HG03139 (cell line): Measurements from ENCODE around the gene SLC35G2.
"Not testable (repeated sequence)": the region's sequence is repeated elsewhere in the genome, so short reads cannot be mapped to it uniquely, and the experiment has no call there.

Source experiments
- ATAC-seq: cut with Tn5 transposase; IDR thresholded peaks from one replicate; pipeline ENCODE4 v1.9.1; 2021; ENCODE audit not compliant: unreplicated experiment

The SLC35G2 gene

GRCh38 chr3:136818769-136819391 lies at the start of gene SLC35G2:
SLC35G2 (plus strand) TSS chr3:136819126; CDS start chr3:136854461, 35,335 bp downstream.
- ATAC-seq = no peak

DNA sequence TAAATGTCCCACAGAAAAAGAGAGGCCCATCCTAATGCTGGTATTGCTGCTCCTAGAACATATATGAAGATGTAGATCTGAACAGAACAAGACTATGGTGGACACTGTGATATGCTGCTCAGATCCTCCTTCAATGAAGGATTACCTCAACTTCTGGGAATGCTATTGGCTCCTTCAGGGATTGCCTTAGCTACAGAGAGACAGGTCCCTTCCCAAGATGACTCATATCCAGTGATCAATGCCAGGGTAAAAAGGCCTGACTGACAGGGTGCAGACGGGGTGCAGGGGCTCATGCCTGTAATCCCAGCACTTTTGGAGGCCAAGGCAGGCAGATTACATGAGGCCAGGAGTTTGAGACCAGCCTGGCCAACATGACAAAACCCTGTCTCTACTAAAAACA lies 46.2 kb upstream of the SLC35G2 start:
- no peak for ATAC-seq

GRCh38 chr3:136778865-136779264 lies 40.1 kb upstream of the SLC35G2 start:
- ATAC-seq = no peak

DNA sequence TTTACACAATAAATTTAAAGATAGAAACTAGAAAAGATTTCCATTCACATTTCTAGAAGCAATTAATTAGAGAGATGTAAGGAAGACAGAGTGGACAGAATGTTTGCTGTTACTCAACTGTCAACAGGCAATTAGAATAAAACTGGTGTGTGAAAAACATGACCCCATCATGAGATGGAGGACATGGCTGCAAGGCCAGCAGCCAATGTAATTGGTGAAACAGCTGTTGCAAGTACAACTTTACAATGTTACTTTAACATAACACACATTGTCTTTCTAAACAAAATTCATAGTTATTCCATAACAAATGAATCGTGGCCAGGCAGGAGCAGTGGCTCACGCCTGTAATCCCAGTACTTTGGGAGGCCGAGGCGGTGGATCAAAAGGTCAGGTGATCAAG lies 38.2 kb upstream of the SLC35G2 start:
- no peak for ATAC-seq

GRCh38 chr3:136783708-136784191 lies 35.2 kb upstream of the SLC35G2 start:
- no peak for ATAC-seq

GRCh38 chr3:136787349-136787748 lies 31.6 kb upstream of the SLC35G2 start:
- ATAC-seq = peak; percentile 78

- no peak for ATAC-seq
Observed at GRCh38 chr3:136788154-136788553, 30.8 kb upstream of the SLC35G2 start.

DNA sequence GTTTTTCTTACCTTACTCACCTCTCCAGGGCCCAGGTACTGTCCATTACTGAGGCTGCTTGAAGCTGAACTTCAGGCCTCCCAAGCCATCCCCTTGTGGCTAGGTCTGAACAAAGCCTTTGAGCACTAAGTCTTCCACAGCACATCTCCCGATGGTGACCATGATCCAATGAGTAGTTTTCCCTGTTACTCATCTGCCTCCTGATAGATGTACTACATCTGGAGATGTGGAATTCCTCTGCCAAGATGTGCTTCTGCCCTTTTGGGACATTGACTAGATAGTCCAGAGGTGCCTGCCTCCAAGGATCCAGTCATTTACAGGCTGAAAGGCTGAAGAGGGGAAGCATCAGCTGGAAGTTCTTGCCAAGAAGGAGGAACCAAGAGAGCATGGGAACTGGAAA lies 28.9 kb upstream of the SLC35G2 start:
- ATAC-seq = no peak

GRCh38 chr3:136790786-136791185 lies 28.1 kb upstream of the SLC35G2 start:
- no peak for ATAC-seq

DNA sequence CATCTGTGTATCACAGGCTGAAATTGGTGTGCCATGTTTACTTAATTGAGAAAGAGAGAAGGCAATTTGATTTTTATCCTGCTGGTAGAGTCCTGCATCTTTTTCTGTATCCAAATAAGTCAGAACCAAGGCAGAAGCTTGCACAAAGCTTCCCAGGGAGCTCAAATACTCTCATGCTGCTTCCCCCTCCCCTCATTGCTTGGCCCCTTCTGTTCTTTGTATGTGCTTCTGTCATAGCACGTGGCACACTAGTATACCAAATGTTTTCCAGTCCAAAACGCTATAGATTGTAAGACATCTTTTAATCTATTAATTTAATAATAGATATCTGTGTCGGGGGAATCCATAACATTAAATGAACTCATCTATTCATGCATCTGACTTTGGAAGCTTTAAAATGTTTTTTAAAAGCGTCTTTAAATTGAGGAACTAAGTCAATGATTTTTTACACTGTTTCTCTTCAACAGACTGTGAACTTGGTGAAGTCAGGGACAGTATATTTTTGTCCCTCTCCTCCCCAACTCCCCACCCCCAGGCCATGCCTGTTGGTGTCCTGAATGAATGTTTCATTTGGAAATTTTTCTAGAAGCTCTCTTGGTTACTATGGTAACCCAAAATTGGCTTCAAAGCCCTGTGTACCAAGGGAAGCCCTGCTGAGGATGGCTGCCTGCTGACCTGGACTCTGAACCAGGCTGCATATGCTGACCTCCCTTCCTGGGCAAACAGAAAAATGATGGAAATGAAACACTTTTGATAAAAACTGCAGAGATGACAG lies 26.2 kb upstream of the SLC35G2 start:
- ATAC-seq = no peak

DNA sequence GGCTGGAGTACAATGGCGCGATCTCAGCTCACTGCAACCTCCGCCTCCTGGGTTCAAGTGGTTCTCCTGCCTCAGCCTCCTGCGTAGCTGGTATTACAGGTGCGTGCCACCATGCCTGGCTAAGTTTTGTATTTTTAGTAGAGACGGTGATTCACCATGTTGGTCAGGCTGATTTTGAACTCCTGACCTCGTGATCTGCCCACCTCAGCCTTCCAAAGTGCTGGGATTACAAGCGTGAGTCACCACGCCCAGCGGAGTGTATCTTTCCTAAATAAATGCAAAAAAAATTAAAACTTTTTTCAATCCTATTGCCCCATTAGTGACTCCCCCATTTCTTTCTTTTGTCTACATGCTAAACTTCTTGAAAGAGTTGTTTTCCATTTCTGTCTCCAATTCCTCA lies 17.8 kb upstream of the SLC35G2 start:
- ATAC-seq = not testable (repeated sequence)

GRCh38 chr3:136802481-136802996 lies 16.4 kb upstream of the SLC35G2 start:
- ATAC-seq = no peak

DNA sequence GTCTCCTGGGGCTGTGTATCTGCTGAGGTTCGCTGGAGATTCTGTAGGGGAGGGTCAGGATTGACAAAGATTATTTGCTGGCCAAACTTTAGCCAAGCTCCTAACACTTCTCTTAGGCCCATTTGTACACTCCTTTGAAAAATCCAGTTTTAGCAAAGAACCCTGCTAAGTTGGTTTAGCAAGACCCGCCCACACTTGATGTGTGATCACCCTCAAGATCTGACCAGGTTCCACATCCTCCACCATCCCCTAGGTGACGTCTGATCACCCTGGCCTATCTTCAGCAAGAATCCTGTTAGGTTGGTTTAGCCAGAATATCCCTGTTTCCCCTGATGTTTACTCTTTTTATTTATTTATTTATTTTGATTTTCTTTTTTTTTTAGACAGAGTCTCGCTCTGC lies 14.8 kb upstream of the SLC35G2 start:
- ATAC-seq = no peak

DNA sequence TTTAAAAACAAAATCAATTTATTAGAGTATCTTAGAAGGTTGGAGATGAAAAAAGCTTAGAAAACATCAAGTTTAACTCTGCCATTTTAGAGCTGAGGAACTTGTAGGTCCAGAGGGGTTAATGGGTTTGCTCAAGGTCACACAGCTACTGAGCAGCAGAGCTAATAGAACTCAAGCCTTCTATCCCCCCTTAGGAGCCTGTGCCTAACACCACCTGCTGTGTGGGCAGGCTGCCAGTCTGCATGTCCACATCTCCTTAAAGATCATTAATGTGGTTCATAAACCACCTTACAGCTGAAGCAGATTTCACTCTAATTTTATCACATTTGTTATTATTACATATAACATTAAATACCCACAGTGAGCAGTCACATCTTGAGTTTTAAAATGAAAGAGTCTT lies 14.1 kb upstream of the SLC35G2 start:
- no peak for ATAC-seq

DNA sequence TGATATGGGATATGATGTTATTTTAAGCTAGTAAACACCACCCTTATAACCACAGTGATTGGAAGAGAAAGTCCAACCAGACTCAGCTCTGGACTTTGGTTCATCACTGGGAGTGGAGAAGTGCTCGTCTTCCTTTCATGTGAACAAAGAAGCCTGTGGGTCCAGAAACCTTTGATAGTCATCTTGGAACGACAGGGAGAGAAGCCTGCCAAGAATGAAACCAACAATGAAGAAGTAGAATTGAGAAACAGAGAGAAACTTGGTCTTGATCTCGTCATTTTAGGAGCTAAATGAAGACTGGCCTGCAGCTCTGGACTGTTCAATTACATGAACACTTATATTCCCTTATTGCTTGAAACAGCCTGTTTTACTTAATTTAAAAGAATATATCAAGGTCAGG lies 13.1 kb upstream of the SLC35G2 start:
- no peak for ATAC-seq

GRCh38 chr3:136811701-136812100 lies 7.2 kb upstream of the SLC35G2 start:
- no peak for ATAC-seq

GRCh38 chr3:136817448-136817847 lies 1.5 kb upstream of the SLC35G2 start:
- ATAC-seq = no peak

- ATAC-seq = no peak
Observed at GRCh38 chr3:136818191-136818768, 646 bp upstream of the SLC35G2 start.

DNA sequence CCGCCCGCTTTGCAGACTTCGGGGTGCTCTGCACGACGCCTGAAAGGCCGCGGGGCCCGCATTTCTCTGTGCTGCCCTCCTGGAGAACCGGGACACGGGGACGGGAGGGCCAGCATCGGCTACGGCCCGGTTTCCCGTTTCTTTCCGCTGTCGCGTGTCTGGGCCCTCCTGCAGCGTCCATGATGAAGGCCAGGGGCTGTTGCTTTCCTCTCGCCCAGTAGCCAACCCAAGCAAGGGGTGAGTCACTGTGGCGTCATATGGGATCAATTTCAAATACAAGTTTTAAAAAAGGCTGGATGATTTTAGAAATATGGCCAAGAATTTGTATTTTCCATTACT lies 435 bp downstream of the SLC35G2 start:
- no peak for ATAC-seq

DNA sequence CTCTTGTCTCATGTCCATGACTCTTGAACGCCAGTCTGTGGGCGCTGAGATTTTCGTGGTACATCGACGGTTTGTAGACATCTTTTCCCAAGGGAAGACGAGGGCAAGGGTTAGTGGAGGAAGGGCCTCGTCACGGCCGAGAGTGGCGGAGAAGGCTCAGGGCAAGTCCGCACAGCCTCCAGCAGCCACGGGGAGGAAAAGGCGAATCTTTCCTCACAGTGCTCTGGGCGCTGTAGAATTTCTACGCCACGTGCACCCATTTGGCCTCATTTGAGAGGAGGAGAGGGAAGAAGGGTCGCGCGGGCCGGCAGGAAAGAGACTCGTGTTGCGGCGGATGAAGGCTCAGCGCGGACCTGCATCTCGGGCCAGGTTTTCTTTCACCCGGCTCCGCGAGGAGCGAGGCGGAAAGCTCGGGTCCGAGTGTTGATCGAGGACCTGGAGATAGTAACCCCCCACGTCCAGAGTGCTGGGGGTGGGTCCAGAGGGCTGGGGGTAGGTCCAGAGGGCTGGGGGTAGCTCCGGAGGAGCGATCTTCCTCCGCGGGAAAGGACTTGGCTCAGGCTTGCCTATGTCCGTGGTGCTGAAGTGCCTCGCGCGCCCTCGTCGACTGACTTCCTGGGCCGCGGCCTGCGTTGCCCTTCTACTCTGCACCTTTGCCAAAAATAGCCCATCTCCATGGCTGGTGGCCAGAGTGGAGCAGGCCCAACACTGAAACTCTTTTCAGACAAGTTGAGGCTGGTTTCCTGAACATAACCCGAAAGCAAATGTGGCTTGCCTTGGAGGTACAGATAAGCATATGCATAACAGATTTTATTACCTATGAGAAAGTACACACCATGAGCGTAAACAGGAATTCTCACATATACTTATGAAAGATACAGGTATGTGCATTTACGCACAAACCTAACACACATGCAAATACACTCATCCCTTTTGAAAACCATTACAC lies 1.1 kb downstream of the SLC35G2 start:
- ATAC-seq = no peak

- no peak for ATAC-seq
Observed at GRCh38 chr3:136831461-136831860, 12.5 kb downstream of the SLC35G2 start.
